ENCODE results near the gene GLI3.

GLI3 gene

GRCh38 chr7:42135728-42136127 lies 101.3 kb downstream of the GLI3 start:
- DNase-seq, result no peak

- DNase-seq, result no peak
Measured at GRCh38 chr7:42134276-42134876, 102.6 kb downstream of the GLI3 start.

- no peak for DNase-seq
Measured at GRCh38 chr7:42133321-42133720, 103.7 kb downstream of the GLI3 start.

GRCh38 chr7:42128703-42129102 lies 108.3 kb downstream of the GLI3 start:
- no peak for DNase-seq

- no peak for DNase-seq
Measured at GRCh38 chr7:42127232-42127622, 109.8 kb downstream of the GLI3 start.

GRCh38 chr7:42126475-42127231 lies 110.4 kb downstream of the GLI3 start:
- DNase-seq, result no peak

GRCh38 chr7:42125321-42125720 lies 111.7 kb downstream of the GLI3 start:
- DNase-seq, result no peak

GRCh38 chr7:42123716-42124115 lies 113.3 kb downstream of the GLI3 start:
- DNase-seq, result no peak

- DNase-seq, result no peak
Measured at GRCh38 chr7:42120191-42120590, 116.8 kb downstream of the GLI3 start.

GRCh38 chr7:42117201-42117600 lies 119.8 kb downstream of the GLI3 start:
- DNase-seq, result no peak

- DNase-seq, result no peak
Measured at GRCh38 chr7:42115795-42116194, 121.2 kb downstream of the GLI3 start.

- DNase-seq, result no peak
Measured at GRCh38 chr7:42110333-42110732, 126.7 kb downstream of the GLI3 start.

- no peak for DNase-seq
Measured at GRCh38 chr7:42108803-42109528, 128.0 kb downstream of the GLI3 start.

- DNase-seq, result no peak
Measured at GRCh38 chr7:42107484-42108240, 129.3 kb downstream of the GLI3 start.

- DNase-seq, result no peak
Measured at GRCh38 chr7:42106562-42106961, 130.4 kb downstream of the GLI3 start.

- DNase-seq, result no peak
Measured at GRCh38 chr7:42105554-42106358, 131.3 kb downstream of the GLI3 start.

- DNase-seq, result no peak
Measured at GRCh38 chr7:42104694-42105093, 132.3 kb downstream of the GLI3 start.

- no peak for DNase-seq
Measured at GRCh38 chr7:42104231-42104630, 132.8 kb downstream of the GLI3 start.

GRCh38 chr7:42103456-42103855 lies 133.6 kb downstream of the GLI3 start:
- no peak for DNase-seq

- no peak for DNase-seq
Measured at GRCh38 chr7:42103020-42103419, 134.0 kb downstream of the GLI3 start.

- no peak for DNase-seq
Measured at GRCh38 chr7:42102301-42102700, 134.7 kb downstream of the GLI3 start.

GRCh38 chr7:42100156-42100508 lies 136.9 kb downstream of the GLI3 start:
- DNase-seq, result no peak

Data from NCI-H2227 treated with DMSO at 0.1 percent for 48 hours (cell line).